Astrocyte of the cerebellum (primary cell): ENCODE results near the gene CCDC137.
A peak's percentile ranks its signal among the peaks of the same experiment; 100 is the strongest.

ENCODE experiments used
- DNase-seq: peaks from one replicate; pipeline ENCODE4 v3.0.0-alpha.2; 2011; ENCODE audit warnings: low read depth
- H3K4me3 ChIP-seq: 2 replicates; pipeline ENCODE4 v1.5.1; 2011; ENCODE audit warnings: mild to moderate bottlenecking, low read depth, low read length, moderate library complexity
- CTCF ChIP-seq: IDR thresholded peaks from 2 replicates; pipeline ENCODE4 v1.5.1; 2012; ENCODE audit warnings: low read length, low read depth, moderate library complexity, mild to moderate bottlenecking; ENCODE audit errors: missing control alignments
- in situ Hi-C: cut with HindIII; loops from 2 replicates; pipeline ENCODE4 v1.10.0; 2017; ENCODE audit warnings: low sequenced_read_pairs

Gene CCDC137

GRCh38 chr17:81697261-81698044 lies 30.9 kb downstream of the CCDC137 start:
- in situ Hi-C loops, result no loop called here
- DNase-seq, result no peak
- no peak for TF ChIP-seq CTCF
- no peak overlapping the region for H3K4me3 ChIP-seq

- no peak for TF ChIP-seq CTCF
- no peak for DNase-seq
- in situ Hi-C loops, result no loop called here
- H3K4me3 ChIP-seq, result no peak overlapping the region
Observed at GRCh38 chr17:81700353-81701287, 34.1 kb downstream of the CCDC137 start.

DNA sequence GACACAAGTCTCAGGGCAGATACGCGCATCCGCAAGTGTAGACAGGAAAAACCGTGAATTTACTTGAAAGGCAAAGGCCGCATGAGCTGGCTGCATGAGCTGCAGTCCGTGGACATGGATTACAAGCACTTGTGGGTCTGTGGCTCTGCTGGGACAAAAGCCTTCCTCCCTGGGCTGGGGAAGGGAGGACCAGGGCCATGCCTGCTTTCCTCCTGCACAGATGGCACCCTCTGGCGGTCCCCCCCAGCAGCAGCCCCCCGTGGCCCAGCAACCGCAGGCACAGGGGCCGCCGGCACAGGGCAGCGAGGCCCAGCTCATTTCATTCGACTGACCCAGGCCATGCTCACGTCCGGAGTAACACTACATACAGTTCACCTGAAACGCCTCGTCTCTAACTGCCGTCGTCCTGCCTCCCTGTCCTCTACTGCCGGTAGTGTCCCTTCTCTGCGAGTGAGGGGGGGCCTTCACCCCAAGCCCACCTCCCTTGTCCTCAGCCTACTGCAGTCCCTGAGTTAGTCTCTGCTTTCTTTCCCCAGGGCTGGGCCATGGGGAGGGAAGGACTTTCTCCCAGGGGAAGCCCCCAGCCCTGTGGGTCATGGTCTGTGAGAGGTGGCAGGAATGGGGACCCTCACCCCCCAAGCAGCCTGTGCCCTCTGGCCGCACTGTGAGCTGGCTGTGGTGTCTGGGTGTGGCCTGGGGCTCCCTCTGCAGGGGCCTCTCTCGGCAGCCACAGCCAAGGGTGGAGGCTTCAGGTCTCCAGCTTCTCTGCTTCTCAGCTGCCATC lies 34.9 kb downstream of the CCDC137 start:
- in situ Hi-C loops, result no loop called here
- DNase-seq, result no peak
- no peak for TF ChIP-seq CTCF
- peak overlapping the region; percentile 89 for H3K4me3 ChIP-seq

DNA sequence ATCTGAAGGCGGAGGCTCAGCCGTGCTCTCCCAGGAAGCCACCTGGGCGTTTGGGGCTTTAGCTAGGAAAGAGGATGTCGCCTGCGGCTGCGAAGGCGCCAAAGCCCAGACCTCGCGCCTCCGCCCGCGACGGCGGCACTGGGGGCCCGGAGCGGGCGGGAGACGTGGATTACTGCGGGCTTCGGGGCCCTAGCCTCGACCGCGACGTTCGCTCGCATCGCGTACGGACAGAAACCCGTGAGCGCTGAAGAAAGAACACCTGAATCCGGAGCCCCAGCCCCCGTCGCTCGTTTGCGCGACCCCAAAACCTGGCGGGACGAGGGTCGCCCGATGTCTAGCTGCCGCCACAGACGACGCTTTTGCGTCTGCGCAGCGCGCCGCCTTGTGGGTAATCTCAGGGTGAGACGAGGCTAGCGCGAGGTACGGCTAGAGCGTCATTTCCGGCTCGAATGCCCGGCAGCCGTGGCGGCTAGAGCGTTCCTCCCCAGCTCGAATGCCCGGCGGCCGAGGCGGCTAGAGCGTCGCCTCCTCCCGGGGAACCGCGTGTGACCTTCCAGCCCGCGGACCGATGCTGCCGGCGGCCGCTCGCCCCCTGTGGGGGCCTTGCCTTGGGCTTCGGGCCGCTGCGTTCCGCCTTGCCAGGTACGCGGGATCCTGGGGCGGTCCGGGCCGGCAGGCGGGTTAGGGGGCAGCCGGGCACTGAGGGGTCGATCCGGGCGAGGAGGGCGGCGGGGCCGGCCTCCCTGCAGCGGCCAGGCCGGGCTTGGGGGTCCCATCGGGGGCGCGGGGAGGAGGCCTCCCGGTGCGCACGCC lies 36.6 kb downstream of the CCDC137 start, which contains the start of gene MRPL12:
TSS of gene MRPL12 (plus strand) at position 434 of the 813 bp plus-strand sequence. CDS start at position 569, 135 bp downstream.
- in situ Hi-C loops, result no loop called here
- peak; percentile 80 for DNase-seq
- H3K4me3 ChIP-seq, result peak within 1 kb of the TSS; percentile 89
- no peak for TF ChIP-seq CTCF

- H3K4me3 ChIP-seq, result peak overlapping the region; percentile 89
- in situ Hi-C loops, result no loop called here
- no peak for TF ChIP-seq CTCF
- no peak for DNase-seq
Observed at GRCh38 chr17:81703747-81704654, 37.5 kb downstream of the CCDC137 start.
